AG09309 (cell line): Measurements from ENCODE around the gene ANKRD24.
"Not testable (repeated sequence)": the region's sequence is repeated elsewhere in the genome, so short reads cannot be mapped to it uniquely, and the experiment has no call there.

Experiments
- DNase-seq: peaks from one replicate; pipeline ENCODE4 v3.0.0-alpha.2; 2010; ENCODE audit warnings: low read depth
- H3K4me3 ChIP-seq: 2 replicates; pipeline ENCODE4 v1.5.1; 2011; ENCODE audit warnings: mild to moderate bottlenecking, low read depth, low read length, moderate library complexity; ENCODE audit not compliant: control insufficient read depth
- CTCF ChIP-seq: IDR thresholded peaks from 2 replicates; pipeline ENCODE4 v1.5.1; 2011; ENCODE audit warnings: mild to moderate bottlenecking, low read depth, low read length, inconsistent platforms; ENCODE audit not compliant: insufficient read depth, control insufficient read depth; ENCODE audit errors: missing control alignments

ANKRD24 gene

GRCh38 chr19:4184718-4185352 is 2.3 kb downstream of the ANKRD24 start:
- no peak for TF ChIP-seq CTCF
- DNase-seq, result no peak
- H3K4me3 ChIP-seq, result no peak overlapping the region

- no peak for DNase-seq
- no peak overlapping the region for H3K4me3 ChIP-seq
These were observed 3.1 kb downstream of the ANKRD24 start for GRCh38 chr19:4185413-4186086.

GRCh38 chr19:4186087-4186993 is 3.9 kb downstream of the ANKRD24 start:
- H3K4me3 ChIP-seq, result no peak overlapping the region
- peak; percentile 92 for TF ChIP-seq CTCF
- DNase-seq, result no peak

More at GRCh38 chr19:4185413-4186086, 3.1 kb downstream of the ANKRD24 start:
- TF ChIP-seq CTCF, result no peak

GRCh38 chr19:4187313-4188122 is 5.0 kb downstream of the ANKRD24 start:
- no peak overlapping the region for H3K4me3 ChIP-seq
- DNase-seq, result no peak
- no peak for TF ChIP-seq CTCF

- H3K4me3 ChIP-seq, result no peak overlapping the region
- TF ChIP-seq CTCF, result no peak
- DNase-seq, result no peak
These were observed 7.2 kb downstream of the ANKRD24 start for GRCh38 chr19:4189641-4190040.

- DNase-seq, H3K4me3 ChIP-seq: not testable (repeated sequence)
These were observed 10.0 kb downstream of the ANKRD24 start for GRCh38 chr19:4192537-4192936.

GRCh38 chr19:4194353-4194752 is 11.9 kb downstream of the ANKRD24 start:
- no peak overlapping the region for H3K4me3 ChIP-seq
- DNase-seq, result no peak
- TF ChIP-seq CTCF, result no peak
